Mesothelial cell of epicardium (in vitro differentiated cells): Measurements from ENCODE around the gene TMEM163. TPM values are rescaled to one million over a fixed set of nuclear protein-coding genes. Genes with fewer than 3 reads are reported as not detected.

Experiments
- DNase-seq, 2 experiments: peaks; one replicate each; pipeline ENCODE4 v3.0.0; 2021; ENCODE audit warnings: low spot score in 2 of 2; ENCODE audit not compliant: unreplicated experiment in 2 of 2
- H3K27ac Mint-ChIP-seq: 2 replicates; pipeline ENCODE4 v1.8.0; 2021; ENCODE audit warnings: mixed read lengths
- H3K27me3 Mint-ChIP-seq: 2 replicates; pipeline ENCODE4 v1.8.0; 2021; ENCODE audit warnings: low read depth, mixed read lengths
- H3K36me3 Mint-ChIP-seq: 2 replicates; pipeline ENCODE4 v1.8.0; 2021; ENCODE audit warnings: mixed read lengths
- H3K4me1 Mint-ChIP-seq: 2 replicates; pipeline ENCODE4 v1.8.0; 2021; ENCODE audit warnings: mixed read lengths
- H3K4me3 Mint-ChIP-seq: 2 replicates; pipeline ENCODE4 v1.8.0; 2021; ENCODE audit warnings: mild to moderate bottlenecking, moderate library complexity, mixed read lengths
- H3K9me3 Mint-ChIP-seq: 2 replicates; pipeline ENCODE4 v1.8.0; 2021; ENCODE audit warnings: mixed read lengths
- CTCF ChIP-seq: fragments of 200-600 bp; sonication (generic); IDR thresholded peaks from one replicate; pipeline ENCODE4 v1.5.0; 2021; ENCODE audit warnings: antibody characterized with exemption; ENCODE audit not compliant: unreplicated experiment
- total RNA-seq: library from RNA; stranded (reverse); gene quantifications from 3 replicates; pipeline ENCODE4 v1.2.1, GENCODE V29; 2021

TMEM163 gene
- total RNA-seq, 1 donor from 2014 or later = 0.47 TPM

GRCh38 chr2:134682726-134683125, 36.1 kb downstream of the TMEM163 start:
- Mint-ChIP-seq H3K4me3 (no peak overlapping the region), H3K9me3 (no peaks in the 10 kb centered on the region), H3K36me3 (no peaks in the 10 kb centered on the region), H3K27ac (no peak overlapping the region), H3K4me1 (no peaks in the 10 kb centered on the region), H3K27me3 (peaks cover 10% of the 10 kb centered on the region)
- no peak for TF ChIP-seq CTCF
- DNase-seq = no peak

- no peak for TF ChIP-seq CTCF
- H3K9me3 Mint-ChIP-seq = no peaks in the 10 kb centered on the region
- no peak overlapping the region for H3K4me3 Mint-ChIP-seq
- no peak overlapping the region for H3K27ac Mint-ChIP-seq
- peaks cover 10% of the 10 kb centered on the region for H3K27me3 Mint-ChIP-seq
- H3K36me3 Mint-ChIP-seq = no peaks in the 10 kb centered on the region
- H3K4me1 Mint-ChIP-seq = no peaks in the 10 kb centered on the region
- DNase-seq = no peak
These were observed 37.6 kb downstream of the TMEM163 start for GRCh38 chr2:134681201-134681600.

- H3K9me3 Mint-ChIP-seq = no peaks in the 10 kb centered on the region
- no peak overlapping the region for H3K27ac Mint-ChIP-seq
- H3K4me3 Mint-ChIP-seq = no peak overlapping the region
- no peaks in the 10 kb centered on the region for H3K36me3 Mint-ChIP-seq
- peaks cover 11% of the 10 kb centered on the region for H3K27me3 Mint-ChIP-seq
- H3K4me1 Mint-ChIP-seq = no peaks in the 10 kb centered on the region
- DNase-seq = no peak
- TF ChIP-seq CTCF = no peak
These were observed 39.1 kb downstream of the TMEM163 start for GRCh38 chr2:134679745-134680144.

GRCh38 chr2:134679294-134679693, 39.5 kb downstream of the TMEM163 start:
- Mint-ChIP-seq H3K4me1 (no peaks in the 10 kb centered on the region), H3K36me3 (no peaks in the 10 kb centered on the region), H3K27me3 (peaks cover 12% of the 10 kb centered on the region), H3K9me3 (no peaks in the 10 kb centered on the region), H3K4me3 (no peak overlapping the region), H3K27ac (no peak overlapping the region)
- DNase-seq = no peak
- no peak for TF ChIP-seq CTCF

- H3K36me3 Mint-ChIP-seq = no peaks in the 10 kb centered on the region
- no peaks in the 10 kb centered on the region for H3K4me1 Mint-ChIP-seq
- no peak for DNase-seq
- no peak for TF ChIP-seq CTCF
- H3K9me3 Mint-ChIP-seq = peaks cover 4% of the 10 kb centered on the region
- peaks cover 15% of the 10 kb centered on the region for H3K27me3 Mint-ChIP-seq
- no peak overlapping the region for H3K27ac Mint-ChIP-seq
- no peak overlapping the region for H3K4me3 Mint-ChIP-seq
These were observed 40.7 kb downstream of the TMEM163 start for GRCh38 chr2:134677856-134678756.
